HepG2 (cell line): ENCODE measurements around the gene PLCXD3.
A peak's percentile ranks its signal among the peaks of the same experiment; 100 is the strongest.

Source experiments
- HDAC6 ChIP-seq: fragments of 200-600 bp; sonication (generic); IDR thresholded peaks from 2 replicates; pipeline ENCODE4 v1.7.0; 2017; ENCODE audit warnings: mild to moderate bottlenecking, antibody characterized with exemption, low read length, low read depth
- PLRG1 ChIP-seq: fragments of 450-650 bp; conservative IDR thresholded peaks from 2 replicates; pipeline ENCODE4 v1.6.1; 2016
- SUZ12 ChIP-seq: fragments of 150-350 bp; IDR thresholded peaks from 2 replicates; pipeline ENCODE4 v1.6.1; 2014; ENCODE audit warnings: low read depth, low read length
- TCF7L2 ChIP-seq: IDR thresholded peaks from 2 replicates; pipeline ENCODE4 v1.6.1; 2011; ENCODE audit warnings: mild to moderate bottlenecking, low read depth, low read length, moderate library complexity
- ZBTB8A ChIP-seq: sonication (generic); formaldehyde crosslinking; IDR thresholded peaks from 2 replicates; pipeline ENCODE4 v1.4.0; 2020; ENCODE audit warnings: mild to moderate bottlenecking, low read depth, missing genetic modification reagents, borderline replicate concordance
- ZNF274 ChIP-seq: sonication (generic); formaldehyde crosslinking; IDR thresholded peaks from 2 replicates; pipeline ENCODE4 v1.5.1; 2020; ENCODE audit warnings: mild to moderate bottlenecking, missing genetic modification reagents
- TF ChIP-seq, protein P1 (sequence below): sonication (generic); formaldehyde crosslinking; IDR thresholded peaks from 2 replicates; pipeline ENCODE4 v1.9.0; 2021; ENCODE audit warnings: missing genetic modification reagents, borderline replicate concordance
- TF ChIP-seq, protein P2 (sequence below): sonication (generic); formaldehyde crosslinking; IDR thresholded peaks from 2 replicates; pipeline ENCODE4 v1.4.0; 2020; ENCODE audit warnings: missing genetic modification reagents
- TF ChIP-seq, protein P3 (sequence below): sonication (generic); formaldehyde crosslinking; IDR thresholded peaks from 2 replicates; pipeline ENCODE4 v1.5.0; 2020; ENCODE audit warnings: mild to moderate bottlenecking, missing genetic modification reagents, moderate library complexity
- TF ChIP-seq, protein P4 (sequence below): sonication (generic); formaldehyde crosslinking; IDR thresholded peaks from 2 replicates; pipeline ENCODE4 v1.5.0; 2020; ENCODE audit warnings: missing genetic modification reagents

DNA sequence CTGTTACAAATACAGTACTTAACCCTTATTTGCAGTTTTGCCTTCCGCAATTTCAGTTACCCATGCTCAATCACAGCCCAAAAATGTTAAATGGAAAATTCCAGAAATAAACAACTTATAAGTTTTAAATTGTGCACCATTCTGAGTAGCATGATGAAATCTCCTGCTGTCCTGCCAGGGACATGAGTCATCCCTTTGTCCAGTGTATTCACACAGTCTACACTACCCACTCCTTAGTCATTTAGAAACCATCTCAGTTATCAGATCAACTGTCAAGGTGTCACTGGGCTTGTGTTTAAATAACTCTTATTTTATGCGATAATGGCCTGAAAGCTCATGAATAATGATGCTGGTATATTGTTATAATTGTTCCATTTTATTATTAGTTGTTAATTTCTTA, 95.8 kb downstream of the PLCXD3 start:
- TF ChIP-seq PLRG1: no peak
- no peak for TF ChIP-seq TCF7L2
- TF ChIP-seq SUZ12: no peak
- no peak for TF ChIP-seq ZBTB8A (CRISPR knock-in tag)
- TF ChIP-seq, protein P1, sequence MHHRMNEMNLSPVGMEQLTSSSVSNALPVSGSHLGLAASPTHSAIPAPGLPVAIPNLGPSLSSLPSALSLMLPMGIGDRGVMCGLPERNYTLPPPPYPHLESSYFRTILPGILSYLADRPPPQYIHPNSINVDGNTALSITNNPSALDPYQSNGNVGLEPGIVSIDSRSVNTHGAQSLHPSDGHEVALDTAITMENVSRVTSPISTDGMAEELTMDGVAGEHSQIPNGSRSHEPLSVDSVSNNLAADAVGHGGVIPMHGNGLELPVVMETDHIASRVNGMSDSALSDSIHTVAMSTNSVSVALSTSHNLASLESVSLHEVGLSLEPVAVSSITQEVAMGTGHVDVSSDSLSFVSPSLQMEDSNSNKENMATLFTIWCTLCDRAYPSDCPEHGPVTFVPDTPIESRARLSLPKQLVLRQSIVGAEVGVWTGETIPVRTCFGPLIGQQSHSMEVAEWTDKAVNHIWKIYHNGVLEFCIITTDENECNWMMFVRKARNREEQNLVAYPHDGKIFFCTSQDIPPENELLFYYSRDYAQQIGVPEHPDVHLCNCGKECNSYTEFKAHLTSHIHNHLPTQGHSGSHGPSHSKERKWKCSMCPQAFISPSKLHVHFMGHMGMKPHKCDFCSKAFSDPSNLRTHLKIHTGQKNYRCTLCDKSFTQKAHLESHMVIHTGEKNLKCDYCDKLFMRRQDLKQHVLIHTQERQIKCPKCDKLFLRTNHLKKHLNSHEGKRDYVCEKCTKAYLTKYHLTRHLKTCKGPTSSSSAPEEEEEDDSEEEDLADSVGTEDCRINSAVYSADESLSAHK (CRISPR knock-in tag): no peak
- TF ChIP-seq HDAC6: no peak
- TF ChIP-seq, protein P2, sequence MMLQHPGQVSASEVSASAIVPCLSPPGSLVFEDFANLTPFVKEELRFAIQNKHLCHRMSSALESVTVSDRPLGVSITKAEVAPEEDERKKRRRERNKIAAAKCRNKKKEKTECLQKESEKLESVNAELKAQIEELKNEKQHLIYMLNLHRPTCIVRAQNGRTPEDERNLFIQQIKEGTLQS: peak; percentile 94
- TF ChIP-seq, protein P3, sequence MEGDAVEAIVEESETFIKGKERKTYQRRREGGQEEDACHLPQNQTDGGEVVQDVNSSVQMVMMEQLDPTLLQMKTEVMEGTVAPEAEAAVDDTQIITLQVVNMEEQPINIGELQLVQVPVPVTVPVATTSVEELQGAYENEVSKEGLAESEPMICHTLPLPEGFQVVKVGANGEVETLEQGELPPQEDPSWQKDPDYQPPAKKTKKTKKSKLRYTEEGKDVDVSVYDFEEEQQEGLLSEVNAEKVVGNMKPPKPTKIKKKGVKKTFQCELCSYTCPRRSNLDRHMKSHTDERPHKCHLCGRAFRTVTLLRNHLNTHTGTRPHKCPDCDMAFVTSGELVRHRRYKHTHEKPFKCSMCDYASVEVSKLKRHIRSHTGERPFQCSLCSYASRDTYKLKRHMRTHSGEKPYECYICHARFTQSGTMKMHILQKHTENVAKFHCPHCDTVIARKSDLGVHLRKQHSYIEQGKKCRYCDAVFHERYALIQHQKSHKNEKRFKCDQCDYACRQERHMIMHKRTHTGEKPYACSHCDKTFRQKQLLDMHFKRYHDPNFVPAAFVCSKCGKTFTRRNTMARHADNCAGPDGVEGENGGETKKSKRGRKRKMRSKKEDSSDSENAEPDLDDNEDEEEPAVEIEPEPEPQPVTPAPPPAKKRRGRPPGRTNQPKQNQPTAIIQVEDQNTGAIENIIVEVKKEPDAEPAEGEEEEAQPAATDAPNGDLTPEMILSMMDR (CRISPR knock-in tag): no peak
- TF ChIP-seq ZNF274: no peak
- TF ChIP-seq, protein P4, sequence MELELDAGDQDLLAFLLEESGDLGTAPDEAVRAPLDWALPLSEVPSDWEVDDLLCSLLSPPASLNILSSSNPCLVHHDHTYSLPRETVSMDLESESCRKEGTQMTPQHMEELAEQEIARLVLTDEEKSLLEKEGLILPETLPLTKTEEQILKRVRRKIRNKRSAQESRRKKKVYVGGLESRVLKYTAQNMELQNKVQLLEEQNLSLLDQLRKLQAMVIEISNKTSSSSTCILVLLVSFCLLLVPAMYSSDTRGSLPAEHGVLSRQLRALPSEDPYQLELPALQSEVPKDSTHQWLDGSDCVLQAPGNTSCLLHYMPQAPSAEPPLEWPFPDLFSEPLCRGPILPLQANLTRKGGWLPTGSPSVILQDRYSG (CRISPR knock-in tag): no peak
